ENCODE measurements around the gene PTCHD4.

The PTCHD4 gene

DNA sequence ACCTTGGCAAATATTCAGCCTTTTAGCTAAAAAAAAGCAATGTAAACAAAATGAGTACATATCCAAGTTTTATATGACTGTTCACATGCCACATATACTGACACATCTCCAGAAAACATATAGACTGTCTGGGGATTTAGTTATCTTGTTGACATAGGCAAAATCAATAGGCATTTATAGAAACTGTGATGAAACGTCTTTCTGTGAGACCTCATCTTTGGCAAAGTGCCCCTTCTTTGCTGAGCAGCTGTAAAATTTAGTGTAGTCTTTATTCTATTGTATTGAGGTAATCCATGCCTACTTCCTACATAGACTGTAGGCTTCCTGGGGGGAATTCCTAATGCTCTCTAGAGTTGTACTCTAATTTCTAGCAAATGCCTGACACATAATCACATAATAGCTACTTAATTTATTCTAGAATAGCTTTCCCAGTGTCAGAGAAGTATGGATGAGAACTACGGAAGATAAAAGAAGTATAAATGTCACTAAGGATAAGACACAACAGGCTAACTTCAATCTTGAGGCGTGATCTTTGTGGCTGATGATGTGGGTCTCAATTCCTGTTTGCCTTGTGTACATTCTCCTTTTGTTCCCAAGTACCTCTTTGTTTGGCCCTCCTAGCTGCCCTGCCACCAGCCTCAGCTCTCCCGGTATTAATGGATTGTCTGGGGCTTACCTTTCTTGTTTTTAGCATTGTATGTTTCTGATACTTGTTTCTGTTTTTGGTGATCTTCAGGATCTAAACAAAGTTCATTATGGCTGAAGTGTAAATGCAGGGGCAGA is 30.6 kb downstream of the PTCHD4 start:
- no peak overlapping the region for H3K4me3 ChIP-seq (ENCODE audit: low read depth, low read length)
- TF ChIP-seq, protein P1, sequence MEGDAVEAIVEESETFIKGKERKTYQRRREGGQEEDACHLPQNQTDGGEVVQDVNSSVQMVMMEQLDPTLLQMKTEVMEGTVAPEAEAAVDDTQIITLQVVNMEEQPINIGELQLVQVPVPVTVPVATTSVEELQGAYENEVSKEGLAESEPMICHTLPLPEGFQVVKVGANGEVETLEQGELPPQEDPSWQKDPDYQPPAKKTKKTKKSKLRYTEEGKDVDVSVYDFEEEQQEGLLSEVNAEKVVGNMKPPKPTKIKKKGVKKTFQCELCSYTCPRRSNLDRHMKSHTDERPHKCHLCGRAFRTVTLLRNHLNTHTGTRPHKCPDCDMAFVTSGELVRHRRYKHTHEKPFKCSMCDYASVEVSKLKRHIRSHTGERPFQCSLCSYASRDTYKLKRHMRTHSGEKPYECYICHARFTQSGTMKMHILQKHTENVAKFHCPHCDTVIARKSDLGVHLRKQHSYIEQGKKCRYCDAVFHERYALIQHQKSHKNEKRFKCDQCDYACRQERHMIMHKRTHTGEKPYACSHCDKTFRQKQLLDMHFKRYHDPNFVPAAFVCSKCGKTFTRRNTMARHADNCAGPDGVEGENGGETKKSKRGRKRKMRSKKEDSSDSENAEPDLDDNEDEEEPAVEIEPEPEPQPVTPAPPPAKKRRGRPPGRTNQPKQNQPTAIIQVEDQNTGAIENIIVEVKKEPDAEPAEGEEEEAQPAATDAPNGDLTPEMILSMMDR (IDR thresholded peaks at IDR 0.05; ENCODE audit: low read depth, low read length, missing control alignments): no peak
- DNase-seq (ENCODE audit: low read depth): no peak

DNA sequence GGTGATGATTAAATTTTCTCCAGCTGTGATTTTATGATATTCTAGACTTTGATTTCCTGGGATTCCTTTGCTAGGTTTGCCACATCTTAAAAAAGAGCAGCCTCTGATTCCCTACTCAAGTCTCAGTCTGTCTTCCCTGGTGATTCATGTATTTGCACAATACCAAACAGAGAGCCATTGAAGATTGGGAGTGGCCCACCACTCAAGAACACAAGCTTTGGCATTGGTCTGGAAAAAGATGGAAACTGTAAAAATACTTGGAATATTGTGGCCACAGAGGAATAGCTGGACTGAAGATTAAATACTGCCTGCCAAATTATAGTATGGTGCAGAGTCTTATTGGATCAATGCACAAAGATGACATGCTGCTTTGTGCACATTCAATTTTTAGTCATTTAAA is 32.9 kb downstream of the PTCHD4 start:
- H3K4me3 ChIP-seq (ENCODE audit: low read depth, low read length): no peak overlapping the region
- TF ChIP-seq, protein P1 (IDR thresholded peaks at IDR 0.05; ENCODE audit: low read depth, low read length, missing control alignments): no peak
- DNase-seq (ENCODE audit: low read depth): no peak

DNA sequence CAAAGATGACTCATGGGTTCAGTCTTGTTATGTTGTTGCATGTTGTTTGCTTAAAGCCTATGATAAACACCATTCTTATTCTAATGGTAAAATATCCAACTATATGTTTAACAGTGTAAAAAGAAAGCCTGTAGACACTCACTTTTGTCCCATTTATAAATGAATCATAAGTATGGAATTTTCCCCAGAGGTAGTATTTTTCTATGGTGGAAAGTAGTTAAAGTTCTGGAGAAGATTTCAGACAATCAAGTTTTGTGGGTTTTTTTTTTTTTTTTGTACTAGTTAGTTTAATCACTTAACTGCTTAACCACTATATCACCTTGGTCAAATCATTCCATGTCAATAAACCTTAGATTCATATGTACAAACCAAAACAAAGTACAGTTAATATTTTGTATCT is 35.8 kb downstream of the PTCHD4 start:
- TF ChIP-seq, protein P1 (IDR thresholded peaks at IDR 0.05; ENCODE audit: low read depth, low read length, missing control alignments): no peak
- no peak overlapping the region for H3K4me3 ChIP-seq (ENCODE audit: low read depth, low read length)
- no peak for DNase-seq (ENCODE audit: low read depth)

DNA sequence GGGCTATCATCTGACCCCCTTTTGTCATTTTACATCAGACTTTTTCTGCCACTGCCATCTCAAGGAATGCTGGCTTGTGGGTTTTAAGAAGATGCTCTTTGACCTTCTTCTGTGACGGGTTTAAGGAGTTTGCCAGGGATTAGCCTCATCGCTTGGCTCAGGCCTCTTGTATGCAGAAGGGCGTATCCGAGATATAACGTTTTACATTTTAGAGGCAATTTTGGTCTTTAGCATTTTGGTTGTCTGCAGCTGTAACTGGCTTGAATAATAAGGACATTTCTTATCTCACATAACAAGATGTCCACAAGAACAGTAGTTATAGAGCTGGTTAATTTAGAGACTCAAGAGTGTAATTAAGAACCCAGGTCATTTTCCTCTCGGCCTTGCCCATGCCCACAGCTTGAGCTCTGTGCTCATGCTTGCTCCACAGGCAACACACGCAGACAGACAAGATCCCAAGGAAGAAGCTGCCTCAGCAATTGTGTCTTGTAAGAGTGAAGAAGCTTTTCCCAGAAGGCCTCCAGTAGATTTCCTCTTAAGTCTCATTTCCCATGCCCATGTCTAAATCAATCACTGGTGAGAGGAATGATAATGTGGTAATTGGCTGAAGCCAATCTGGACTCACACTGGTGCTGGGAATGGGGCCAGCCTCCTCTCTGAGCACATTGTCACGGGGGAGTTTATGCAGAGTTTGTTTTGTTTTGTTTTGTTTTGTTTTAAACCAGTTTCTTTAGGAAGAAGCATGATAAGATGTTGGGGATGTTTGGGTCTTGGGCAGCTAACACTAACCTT is 36.8 kb downstream of the PTCHD4 start:
- TF ChIP-seq, protein P1 (IDR thresholded peaks at IDR 0.05; ENCODE audit: low read depth, low read length, missing control alignments): no peak
- DNase-seq (ENCODE audit: low read depth): no peak
- no peak overlapping the region for H3K4me3 ChIP-seq (ENCODE audit: low read depth, low read length)

DNA sequence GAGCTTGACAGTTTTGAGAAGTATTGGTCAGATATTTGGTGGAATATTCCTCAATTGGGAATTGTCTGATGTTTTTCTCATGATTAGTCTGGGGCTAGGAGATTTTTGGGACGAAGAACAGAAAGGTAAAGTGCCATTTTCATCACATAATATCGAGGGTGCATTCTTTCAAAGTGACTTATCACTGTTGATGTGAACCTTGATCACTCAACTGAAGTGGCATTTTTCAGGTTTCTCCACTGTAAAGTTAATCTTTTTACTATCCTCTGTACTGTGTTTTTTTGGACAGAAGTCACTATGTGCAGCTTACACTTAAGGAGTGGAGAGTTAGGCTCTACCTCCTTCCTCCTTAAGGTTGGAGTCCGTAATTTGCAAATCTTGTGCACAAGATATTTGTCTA is 39.2 kb downstream of the PTCHD4 start:
- H3K4me3 ChIP-seq (ENCODE audit: low read depth, low read length): no peak overlapping the region
- no peak for DNase-seq (ENCODE audit: low read depth)
- TF ChIP-seq, protein P1 (IDR thresholded peaks at IDR 0.05; ENCODE audit: low read depth, low read length, missing control alignments): no peak

DNA sequence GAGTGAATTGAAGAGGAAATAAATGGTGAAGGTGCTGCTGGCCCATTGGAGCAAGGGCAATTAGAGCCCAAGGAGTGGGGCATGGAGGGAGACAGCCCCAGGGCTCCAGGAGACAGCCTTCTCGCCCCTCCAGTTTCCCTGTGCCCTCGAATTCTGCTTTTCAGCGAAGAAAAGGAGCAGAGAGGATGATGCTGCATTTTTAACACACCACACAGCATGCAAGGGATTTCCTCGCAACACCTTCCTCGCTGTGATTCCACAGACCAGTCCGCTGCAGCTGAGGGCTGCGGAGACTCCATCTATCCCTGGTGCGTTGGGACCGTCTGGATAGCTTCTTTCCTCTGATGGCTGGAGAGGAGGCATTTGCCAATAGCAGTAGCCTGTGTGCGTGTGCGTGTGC is 41.7 kb downstream of the PTCHD4 start:
- TF ChIP-seq, protein P1 (IDR thresholded peaks at IDR 0.05; ENCODE audit: low read depth, low read length, missing control alignments): no peak
- DNase-seq (ENCODE audit: low read depth): no peak
- no peak overlapping the region for H3K4me3 ChIP-seq (ENCODE audit: low read depth, low read length)
